GM18873 (cell line): ENCODE results near the gene PDLIM7.
"Not testable (repeated sequence)": the region's sequence is repeated elsewhere in the genome, so short reads cannot be mapped to it uniquely, and the experiment has no call there.

Experiments
- ATAC-seq: cut with Tn5 transposase; IDR thresholded peaks from one replicate; pipeline ENCODE4 v1.9.1; 2021; ENCODE audit warnings: mild to moderate bottlenecking, moderate library complexity, moderate number of reproducible peaks; ENCODE audit not compliant: unreplicated experiment, low FRiP score

Gene PDLIM7

DNA sequence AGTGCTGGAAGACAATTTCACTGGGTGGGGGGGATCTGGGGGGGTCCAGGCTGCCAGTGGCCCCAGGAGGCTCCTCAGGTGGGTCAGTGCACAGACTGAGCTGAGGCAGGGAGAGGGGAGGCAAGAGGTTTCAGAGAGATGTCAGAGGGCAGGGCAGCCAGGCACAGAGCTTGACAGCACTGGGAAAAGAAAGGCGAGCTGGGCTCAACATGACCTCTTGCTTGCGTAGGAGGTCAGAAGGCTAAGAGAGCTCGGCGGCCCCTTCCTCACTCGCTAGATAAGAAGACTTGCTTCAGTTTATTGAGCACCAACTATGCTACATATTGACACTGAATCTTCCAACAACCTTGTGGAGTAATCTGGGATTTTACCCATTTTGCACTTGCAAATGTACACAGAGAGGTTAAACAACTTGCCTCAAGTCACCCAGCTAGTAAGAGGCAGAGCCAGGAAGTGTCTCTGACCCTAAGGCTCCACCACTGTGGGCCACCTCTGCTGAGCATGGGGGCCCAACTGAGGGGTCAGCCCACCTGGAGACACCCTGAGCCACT is 3.5 kb downstream of the PDLIM7 start:
- no peak for ATAC-seq

GRCh38 chr5:177492841-177493240 is 4.6 kb downstream of the PDLIM7 start:
- ATAC-seq: no peak

DNA sequence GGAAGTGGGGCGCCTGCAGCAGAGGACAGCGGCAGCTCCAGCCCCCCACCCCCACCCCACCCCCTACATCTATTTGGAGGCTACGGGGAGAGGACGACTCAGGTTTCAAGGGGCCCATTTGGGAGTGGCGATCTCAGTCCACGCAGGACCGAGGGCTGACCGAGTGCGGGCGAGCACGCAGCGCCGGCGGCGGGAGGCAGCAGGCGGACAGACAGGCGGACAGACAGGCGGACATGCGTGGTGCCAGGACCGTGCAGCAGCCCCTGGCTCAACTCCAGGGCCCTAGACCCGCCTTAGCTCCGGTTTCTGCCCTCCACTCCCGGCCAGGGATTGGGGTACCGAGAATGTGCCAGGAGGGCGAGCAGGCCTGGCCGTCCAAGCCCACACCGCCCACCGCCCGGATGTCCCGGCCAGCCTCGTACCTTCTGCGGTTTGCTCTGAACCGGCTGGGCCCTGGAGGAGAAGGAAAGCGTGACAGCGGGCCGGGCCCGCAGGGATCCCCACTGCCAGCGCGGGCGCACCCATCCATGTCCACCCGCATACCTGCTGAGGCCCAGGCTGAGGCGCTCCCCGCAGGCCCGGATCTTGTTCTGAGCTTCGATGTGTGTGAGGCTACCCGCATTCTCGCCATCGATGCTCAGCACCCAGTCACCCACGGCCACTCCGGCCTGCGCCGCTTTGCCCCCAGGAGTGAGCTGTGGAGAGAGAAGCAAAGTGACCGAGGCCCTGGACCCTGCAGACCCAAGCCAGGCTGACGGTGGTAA is 5.2 kb downstream of the PDLIM7 start:
- ATAC-seq: no peak

DNA sequence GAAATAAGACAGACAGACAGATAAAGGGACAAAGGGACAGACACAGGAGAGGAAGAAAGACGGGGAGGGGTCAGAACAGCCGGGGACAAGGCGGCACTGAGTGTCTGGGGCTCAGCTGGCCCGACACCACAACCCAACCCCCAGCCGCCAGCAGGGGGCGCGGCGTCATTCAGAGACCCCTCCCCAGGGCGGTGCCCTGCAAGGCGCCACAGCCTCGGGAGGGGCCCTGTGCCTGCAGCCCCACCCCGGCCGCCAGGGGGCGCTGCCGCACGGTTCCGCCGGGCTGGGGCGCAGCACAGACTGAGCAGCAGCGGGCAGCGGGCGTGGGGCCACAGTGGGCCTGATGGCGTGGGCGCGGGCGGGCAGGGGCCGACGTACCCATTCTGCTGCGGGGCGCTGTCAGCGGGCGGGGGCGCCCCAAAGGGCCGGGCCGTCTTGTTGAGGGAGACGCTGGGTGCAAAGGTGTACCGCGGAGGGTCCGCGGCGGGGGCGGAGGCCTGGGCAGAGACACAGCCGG is 5.9 kb downstream of the PDLIM7 start:
- no peak for ATAC-seq

- no peak for ATAC-seq
Observed at GRCh38 chr5:177490992-177491391, 6.4 kb downstream of the PDLIM7 start.

DNA sequence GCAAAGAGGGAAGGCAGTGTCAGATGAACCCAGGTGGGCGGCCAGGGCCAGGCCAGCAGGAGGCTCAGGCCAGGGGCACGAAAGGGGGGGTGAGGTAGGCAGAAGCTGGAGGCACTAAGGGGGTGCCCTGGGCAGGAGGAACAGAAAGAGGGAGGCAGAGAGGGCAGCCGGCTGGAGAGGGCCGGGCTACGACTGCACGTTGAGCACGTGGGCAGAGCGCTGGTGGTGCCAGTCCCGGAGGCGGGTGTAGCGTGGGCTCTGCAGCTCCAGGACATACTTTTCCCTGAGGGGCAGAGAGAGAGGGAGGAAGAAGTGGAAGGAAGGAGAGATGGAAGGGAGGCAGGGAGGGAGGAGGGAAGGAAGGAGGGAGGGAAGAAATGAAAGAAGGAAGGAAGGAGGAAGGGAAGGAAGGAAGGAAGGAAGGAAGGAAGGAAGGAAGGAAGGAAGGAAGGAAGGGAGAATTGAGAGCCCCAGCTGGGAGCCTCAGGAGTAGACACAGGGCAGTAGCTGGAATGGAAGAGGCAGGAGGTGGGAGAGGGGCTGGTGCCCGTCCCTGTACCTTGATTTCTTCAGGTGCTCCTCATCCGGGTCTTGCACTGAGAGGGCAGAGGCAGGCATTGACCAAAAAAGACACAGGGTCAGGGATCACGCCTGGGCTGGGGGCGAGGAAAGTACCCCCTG is 7.0 kb downstream of the PDLIM7 start:
- ATAC-seq: no peak

DNA sequence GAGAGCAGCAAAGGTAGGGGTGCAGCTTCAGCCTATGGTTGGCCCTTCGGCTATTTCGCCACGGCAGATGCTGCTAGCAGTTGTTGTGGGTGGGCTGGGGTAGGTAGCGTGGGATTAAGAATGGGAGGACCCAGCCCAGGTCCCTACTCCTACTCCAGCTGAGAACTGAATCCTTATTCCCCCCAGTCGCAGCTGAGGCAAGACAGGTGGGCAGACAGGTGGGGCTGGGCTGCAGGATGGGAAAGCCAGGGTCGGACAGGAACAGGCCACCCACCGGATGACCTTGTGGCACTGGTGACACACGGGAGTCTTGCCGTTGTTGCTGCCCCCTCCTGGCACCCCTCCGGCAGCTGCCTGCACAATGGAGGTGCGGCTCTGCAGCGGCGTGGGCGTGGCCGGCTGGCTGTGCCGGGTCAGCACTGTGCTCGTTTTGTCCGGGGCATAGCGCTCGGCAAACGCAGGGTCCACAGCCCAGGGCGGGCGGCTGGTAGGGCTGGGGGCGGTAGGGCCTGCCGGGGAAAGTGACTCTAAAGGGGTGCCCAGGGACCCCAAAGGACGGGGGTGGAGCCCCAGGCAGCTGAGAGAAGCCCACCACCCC is 8.2 kb downstream of the PDLIM7 start:
- ATAC-seq: no peak

- no peak for ATAC-seq
Observed at GRCh38 chr5:177487975-177488374, 9.4 kb downstream of the PDLIM7 start.

GRCh38 chr5:177487144-177487543 is 10.3 kb downstream of the PDLIM7 start:
- no peak for ATAC-seq

GRCh38 chr5:177486256-177486655 is 11.1 kb downstream of the PDLIM7 start:
- ATAC-seq: no peak

DNA sequence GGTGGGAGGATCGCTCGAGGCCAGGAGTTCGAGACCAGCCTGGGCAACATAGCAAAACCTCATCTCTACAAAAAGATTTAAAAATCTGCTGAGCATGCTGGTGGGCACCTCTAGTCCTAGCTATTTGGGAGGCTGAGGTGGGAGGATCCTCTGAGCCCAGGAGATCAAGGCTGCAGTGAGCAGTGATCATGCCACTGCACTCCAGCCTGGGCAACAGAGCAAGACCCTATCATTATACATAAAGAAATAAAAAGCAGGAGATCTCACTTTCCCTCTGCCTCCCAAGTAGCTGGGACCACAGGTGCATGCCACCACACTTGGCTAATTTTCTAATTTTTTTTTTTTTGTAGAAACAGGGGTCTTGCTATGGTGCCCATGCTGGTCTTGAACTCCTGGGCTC is 11.7 kb downstream of the PDLIM7 start:
- ATAC-seq: not testable (repeated sequence)

DNA sequence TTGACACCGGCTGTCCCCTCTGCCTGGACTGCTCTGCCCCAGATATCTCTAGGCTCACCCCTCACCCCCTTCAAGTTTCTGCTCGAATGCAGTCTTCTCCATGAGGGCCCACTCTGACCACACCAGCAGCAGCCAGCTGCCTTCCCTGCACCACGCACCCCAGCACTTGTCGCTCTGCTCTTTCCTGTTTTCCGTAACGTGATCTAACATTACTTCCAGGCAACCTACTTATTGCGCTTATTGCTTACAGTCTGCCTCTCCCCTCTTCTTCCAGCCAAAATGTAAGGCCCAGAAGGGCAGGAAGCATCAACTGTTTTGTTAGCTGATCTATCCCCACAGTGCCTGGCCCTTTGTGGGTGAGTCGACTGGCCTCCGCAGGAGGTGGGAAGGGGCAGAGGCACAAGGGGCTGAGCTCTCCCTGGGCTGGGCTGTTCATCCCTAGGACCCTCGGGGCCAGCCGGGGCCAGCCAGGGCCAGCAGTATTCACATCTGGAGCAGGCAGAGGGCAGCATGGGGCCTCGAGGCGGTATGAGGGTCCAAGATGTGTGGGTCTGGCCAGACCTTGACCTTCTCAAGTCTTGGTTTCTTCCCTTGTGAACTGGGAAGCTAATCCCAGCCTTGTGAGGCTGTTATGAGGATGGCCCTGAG is 12.4 kb downstream of the PDLIM7 start:
- ATAC-seq: no peak

- no peak for ATAC-seq
Observed at GRCh38 chr5:177483994-177484901, 13.2 kb downstream of the PDLIM7 start.

GRCh38 chr5:177483042-177483441 is 14.4 kb downstream of the PDLIM7 start:
- no peak for ATAC-seq

GRCh38 chr5:177482359-177482795 is 15.0 kb downstream of the PDLIM7 start:
- ATAC-seq: no peak

- ATAC-seq: no peak
Observed at GRCh38 chr5:177479774-177480173, 17.6 kb downstream of the PDLIM7 start.

DNA sequence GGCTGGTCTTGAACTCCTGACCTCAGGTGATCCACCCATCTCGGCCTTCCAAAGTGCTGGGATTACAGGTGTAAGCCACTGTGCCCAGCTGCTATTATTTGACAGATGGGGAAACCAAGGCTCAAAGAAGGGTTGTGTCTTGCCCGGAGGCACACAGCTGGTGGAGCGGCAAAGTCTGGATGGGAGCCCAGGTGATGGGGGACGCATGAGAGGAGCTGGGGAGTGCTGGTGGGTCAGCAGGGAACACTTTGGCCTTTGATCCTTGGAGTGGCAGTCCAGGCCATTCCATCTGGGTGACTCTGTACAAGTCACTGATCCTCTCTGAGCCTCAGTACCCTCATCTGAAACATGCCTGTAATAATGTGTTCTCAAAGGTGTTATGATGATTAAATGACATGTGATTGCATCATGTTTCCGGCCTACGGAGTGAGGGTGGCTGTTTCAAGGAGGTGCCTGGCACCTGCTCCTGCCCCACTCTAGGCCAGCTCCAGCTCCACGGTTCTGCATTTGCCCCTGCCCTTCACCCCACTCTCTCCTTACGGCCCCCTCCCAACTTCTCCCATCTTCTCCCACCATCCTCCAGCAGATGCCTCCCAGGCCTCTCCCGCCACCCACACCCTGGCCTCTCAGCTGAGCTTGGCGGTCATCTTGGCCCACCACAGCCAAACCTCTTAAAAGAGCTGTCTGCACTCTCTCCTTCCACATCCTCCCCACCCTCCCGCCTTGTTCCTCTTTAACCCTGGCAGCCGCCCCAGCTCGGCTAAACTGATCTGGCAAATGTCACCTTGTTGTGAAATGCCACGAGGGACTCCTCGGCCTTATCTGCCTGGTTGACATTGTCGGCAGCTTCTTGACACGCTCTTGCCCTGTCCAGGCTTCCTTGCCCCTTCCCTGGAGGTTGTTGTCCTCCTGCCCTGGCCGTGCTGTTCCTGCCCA is 18.4 kb downstream of the PDLIM7 start:
- no peak for ATAC-seq

- ATAC-seq: no peak
Observed at GRCh38 chr5:177477701-177478477, 19.5 kb downstream of the PDLIM7 start.
